K562 (cell line): ENCODE data around the gene PRR23E. TPM values are rescaled to one million over a fixed set of nuclear protein-coding genes. Genes with fewer than 3 reads are reported as not detected.

Experiments used
- ATAC-seq: fragments of 200-7000 bp; cut with Tn5 transposase; 3 replicates; pipeline ENCODE4 v1.9.1; 2020; ENCODE audit warnings: moderate library complexity
- BruUV-seq: library from RNA; stranded (reverse); fragments of 400-500 nt; replicated peaks from 2 replicates; lab custom pipeline; 2021; lab: Mats Ljungman, UMichigan
- CTCF ChIA-PET: fragments of 300-600 bp; formaldehyde crosslinking; extraction: SDS; loops from one replicate; lab custom pipeline; 2021; ENCODE audit warnings: low intra/inter-chr PET ratio; lab: Yijun Ruan, JAX
- POLR2A ChIA-PET: fragments of 300-600, 350-650 bp; sonication (Branson Sonifier 250); formaldehyde crosslinking; extraction: SDS; loops from one replicate; lab custom pipeline; 2021; ENCODE audit warnings: antibody characterized with exemption, inconsistent platforms; lab: Yijun Ruan, JAX
- DNase-seq, 4 experiments: peaks; one replicate each; pipeline versions ENCODE4 v3.0.0 to v3.0.0-alpha.2; 2011 to 2018; ENCODE audit warnings: low spot score in 3 of 4, mixed read lengths in 3 of 4; ENCODE audit errors: extremely low read depth in 1 of 4
- FAIRE-seq: peaks from 2 replicates; lab custom pipeline; 2011; peaks lifted over from hg19 to GRCh38; lab: Jason Lieb, UNC
- H2AFZ ChIP-seq: 2 replicates; pipeline ENCODE4 v1.6.0; 2011; ENCODE audit warnings: low read depth, low read length, control low read depth, inconsistent platforms
- H3K27ac ChIP-seq: fragments of 200-600 bp; 3 replicates; pipeline ENCODE4 v1.8.0; 2011; ENCODE audit warnings: low read depth, mild to moderate bottlenecking, control low read depth, inconsistent platforms, low read length, moderate library complexity, mixed read lengths; ENCODE audit errors: extremely low read depth
- H3K27me3 ChIP-seq, 2 experiments: fragments of 300-600 bp in 1 of 2; 2 replicates in 1 of 2; 3 replicates in 1 of 2; pipeline versions ENCODE4 v1.6.0 to v1.8.0; 2011; ENCODE audit warnings: inconsistent platforms in 2 of 2, low read length in 2 of 2, mild to moderate bottlenecking in 1 of 2, mixed read lengths in 1 of 2, moderate library complexity in 1 of 2; ENCODE audit not compliant: control insufficient read depth in 2 of 2, insufficient read depth in 2 of 2
- H3K36me3 ChIP-seq: fragments of 300-600 bp; 3 replicates; pipeline ENCODE4 v1.8.0; 2011; ENCODE audit warnings: mild to moderate bottlenecking, low read length, inconsistent platforms; ENCODE audit not compliant: control insufficient read depth, insufficient read depth
- H3K4me1 ChIP-seq, 2 experiments: fragments of 200-600 bp in 1 of 2; replicated peaks in 1 of 2; 2 replicates in 1 of 2; 3 replicates in 1 of 2; pipeline versions ENCODE4 v1.5.1 to v1.8.0; 2011; ENCODE audit warnings: inconsistent platforms in 2 of 2, low read length in 2 of 2, mild to moderate bottlenecking in 1 of 2, mixed read lengths in 1 of 2, moderate library complexity in 1 of 2; ENCODE audit not compliant: control insufficient read depth in 2 of 2, insufficient read depth in 2 of 2
- H3K4me2 ChIP-seq: 2 replicates; pipeline ENCODE4 v1.6.1; 2011; ENCODE audit warnings: low read length, control low read depth, inconsistent platforms, mixed read lengths; ENCODE audit not compliant: insufficient read depth
- H3K4me3 ChIP-seq: fragments of 200-600 bp; sonication (generic), shearing (Covaris generic); 2 replicates; pipeline ENCODE4 v1.5.1; 2016; ENCODE audit warnings: control low read depth, inconsistent platforms
- H3K79me2 ChIP-seq: fragments of 200-600 bp; 3 replicates; pipeline ENCODE4 v1.8.0; 2011; ENCODE audit warnings: low read length, inconsistent platforms; ENCODE audit not compliant: control insufficient read depth, insufficient read depth
- H3K9ac ChIP-seq, 2 experiments: 2 replicates each; pipeline versions ENCODE4 v1.6.0 to v1.6.1; 2011; ENCODE audit warnings: low read depth in 2 of 2, low read length in 2 of 2, control low read depth in 1 of 2, inconsistent platforms in 1 of 2, mild to moderate bottlenecking in 1 of 2, mixed read lengths in 1 of 2; ENCODE audit not compliant: insufficient read depth in 1 of 2
- H3K9me1 ChIP-seq: one replicate; pipeline ENCODE4 v1.6.0; 2011; ENCODE audit warnings: inconsistent platforms, mild to moderate bottlenecking, low read length, moderate library complexity; ENCODE audit not compliant: control insufficient read depth, insufficient read depth
- H3K9me3 ChIP-seq: replicated peaks from 2 replicates; pipeline ENCODE4 v1.5.1; 2011; ENCODE audit warnings: low read depth, low read length, inconsistent platforms; ENCODE audit not compliant: control insufficient read depth, insufficient read depth
- H4K20me1 ChIP-seq: replicated peaks from 2 replicates; pipeline ENCODE4 v1.6.1; 2011; ENCODE audit warnings: low read length, inconsistent platforms, mixed read lengths; ENCODE audit not compliant: control insufficient read depth, insufficient read depth
- CBX8 ChIP-seq: fragments of 200-600 bp; sonication (generic); IDR thresholded peaks from 2 replicates; pipeline ENCODE4 v1.6.1; 2012; ENCODE audit warnings: borderline replicate concordance, mixed run types, low read depth, mild to moderate bottlenecking, moderate library complexity, mixed read lengths, low read length, control low read depth, inconsistent platforms; ENCODE audit not compliant: poor library complexity, severe bottlenecking; ENCODE audit errors: extremely low read depth
- ELF2 ChIP-seq: fragments of 250-450 bp; sonication (Bioruptor Pico); IDR thresholded peaks from 2 replicates; pipeline ENCODE4 v1.5.0; 2021; ENCODE audit warnings: mild to moderate bottlenecking
- FIP1L1 ChIP-seq: fragments of 200-400 bp; formaldehyde crosslinking; IDR thresholded peaks from 2 replicates; pipeline ENCODE4 v1.6.1; 2018; ENCODE audit warnings: mild to moderate bottlenecking, low read depth, low read length; ENCODE audit not compliant: poor library complexity, severe bottlenecking
- FOXK2 ChIP-seq, 2 experiments: fragments of 450-650 bp; IDR thresholded peaks in 1 of 2; conservative IDR thresholded peaks in 1 of 2; 2 replicates each; pipeline ENCODE4 v1.6.1; 2016; ENCODE audit warnings: low read depth in 2 of 2, mild to moderate bottlenecking in 1 of 2
- JUND ChIP-seq, 2 experiments: IDR thresholded peaks; 2 replicates in 1 of 2; 3 replicates in 1 of 2; pipeline ENCODE4 v1.6.1; 2011; ENCODE audit warnings: borderline replicate concordance in 2 of 2, low read depth in 2 of 2, low read length in 2 of 2, improper control_type of control experiment in 1 of 2, missing biosample characterization in 1 of 2, missing genetic modification characterization in 1 of 2, missing genetic modification reagents in 1 of 2
- POLR2G ChIP-seq: fragments of 200-400 bp; formaldehyde crosslinking; IDR thresholded peaks from 2 replicates; pipeline ENCODE4 v1.6.1; 2017; ENCODE audit warnings: low read depth, mild to moderate bottlenecking, antibody characterized with exemption, low read length, moderate library complexity
- SP1 ChIP-seq: sonication (generic); formaldehyde crosslinking; IDR thresholded peaks from 2 replicates; pipeline ENCODE4 v1.8.1; 2022; ENCODE audit warnings: mild to moderate bottlenecking, missing genetic modification reagents
- SRSF1 ChIP-seq: fragments of 200-400 bp; formaldehyde crosslinking; IDR thresholded peaks from 2 replicates; pipeline ENCODE4 v1.6.1; 2017; ENCODE audit warnings: mild to moderate bottlenecking, low read depth, low read length, moderate library complexity
- ZNF23 ChIP-seq: fragments of 250-450 bp; sonication (Bioruptor Pico); IDR thresholded peaks from 2 replicates; pipeline ENCODE4 v1.4.0; 2020; ENCODE audit warnings: mild to moderate bottlenecking
- ZNF384 ChIP-seq: IDR thresholded peaks from 2 replicates; pipeline ENCODE4 v1.6.1; 2012; ENCODE audit warnings: low read depth, low read length, improper control_type of control experiment
- WGBS: fragments of 100-300 bp; shearing (Covaris generic); methylation state at CpG from one replicate; pipeline ENCODE4 v1.1.6; 2016; ENCODE audit warnings: low coverage, mixed read lengths; ENCODE audit not compliant: insufficient coverage; ENCODE audit errors: missing lambda C conversion rate; 5-methylcytosine and 5-hydroxymethylcytosine counted together
- in situ Hi-C: fragments of 300-500 bp; cut with MboI; formaldehyde crosslinking; loops from 4 replicates; pipeline ENCODE4 v1.15.0; 2018; ENCODE audit warnings: inconsistent platforms, mixed read lengths
- intact Hi-C: fragments of 100-400 bp; cut with micrococcal nuclease; formaldehyde crosslinking; loops from 2 replicates; pipeline ENCODE4 v1.14.2; 2022
- polyA plus RNA-seq, 8 experiments: library from polyadenylated mRNA; depleted of rRNA in 4 of 8; stranded (reverse) in 5 of 8; unstranded in 3 of 8; fragments of >200 nt; fragmentation: Nextera tagmentation in 2 of 8; fragmentation: Illumina TruSeq in 1 of 8; extraction: Ambion mirVana in 2 of 8; extraction: Trizol in 1 of 8; gene quantifications; 2 replicates each; pipeline versions ENCODE4 v1.2.1 to v1.2.3, GENCODE V29; 2011 to 2014; ENCODE audit warnings: inconsistent platforms in 1 of 8, missing spikeins in 1 of 8
- total RNA-seq, 7 experiments: library from RNA; depleted of rRNA in 6 of 7; stranded (reverse); fragments of >200 nt in 6 of 7; fragmentation: Illumina TruSeq in 2 of 7; extraction: Trizol in 2 of 7; gene quantifications; 2 replicates each; pipeline versions ENCODE4 v1.2.1 to v1.2.3, GENCODE V29; 2011 to 2021; ENCODE audit warnings: low replicate concordance in 1 of 7
- TF ChIP-seq, protein P1 (sequence below), 2 experiments: IDR thresholded peaks in 1 of 2; conservative IDR thresholded peaks in 1 of 2; 2 replicates each; pipeline ENCODE4 v1.6.1; 2016; ENCODE audit warnings: low read depth in 2 of 2, mild to moderate bottlenecking in 1 of 2, missing compliant biosample characterization in 1 of 2, missing genetic modification characterization in 1 of 2, moderate library complexity in 1 of 2
- TF ChIP-seq, protein P2 (sequence below): fragments of 250-450 bp; sonication (Bioruptor Pico); IDR thresholded peaks from 2 replicates; pipeline ENCODE4 v1.4.0; 2020; ENCODE audit warnings: mild to moderate bottlenecking, moderate library complexity, borderline replicate concordance
- TF ChIP-seq, protein P3 (sequence below): sonication (generic); formaldehyde crosslinking; IDR thresholded peaks from 2 replicates; pipeline ENCODE4 v1.8.0; 2022; ENCODE audit warnings: mild to moderate bottlenecking, missing genetic modification reagents, borderline replicate concordance

Gene PRR23E
- total and polyA plus RNA-seq, 9 of the 15 experiments (the other 6 are each of a cell fraction or from before 2014, with no cell fraction given) = not detected

DNA sequence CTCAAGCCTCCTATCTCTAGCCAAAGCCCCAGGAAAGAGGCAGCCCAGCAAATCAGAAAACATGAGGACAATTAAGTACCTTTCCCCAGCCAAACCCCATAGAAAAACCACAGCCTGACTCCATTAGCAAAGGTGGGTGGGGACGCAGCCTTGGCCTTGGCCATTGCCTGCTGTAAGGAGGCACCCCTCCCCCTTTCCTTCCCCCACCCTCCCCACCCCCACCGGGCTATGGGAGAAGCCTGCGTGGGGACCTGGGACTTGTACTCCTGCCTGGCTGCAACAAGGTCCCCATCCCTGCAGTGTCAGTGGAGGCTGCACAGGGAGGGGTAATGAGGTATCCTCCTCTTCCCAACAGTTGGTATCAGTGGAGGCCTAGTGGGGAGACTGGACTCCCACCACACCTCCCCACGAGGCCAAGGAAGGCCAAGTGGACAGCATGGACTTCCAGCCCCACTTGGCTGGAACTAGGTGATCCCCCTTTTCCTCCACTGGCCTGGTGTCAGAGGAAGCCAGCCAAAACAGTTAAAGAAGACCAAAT lies 20.5 kb downstream of the PRR23E start:
- H3K4me3 ChIP-seq = no peak overlapping the region
- H3K27me3 ChIP-seq = peaks cover 3 to 54% of the 10 kb centered on the region in 2 experiments; a peak in 3 of 5 replicates
- H3K9me3 ChIP-seq = no peaks in the 10 kb centered on the region
- H3K9ac ChIP-seq = no peak overlapping the region
- ChIA-PET CTCF (no interaction called here), POLR2A (no interaction called here)
- intact Hi-C loops (no loop called here), in situ Hi-C loops (no loop called here)
- BruUV-seq = no TSS peak
- no peaks in the 10 kb centered on the region for H3K36me3 ChIP-seq
- H3K9me1 ChIP-seq = no peaks in the 10 kb centered on the region
- no peak overlapping the region for H3K27ac ChIP-seq
- FAIRE-seq (no peak), ATAC-seq (no peak), DNase-seq (no peak)
- H3K79me2 ChIP-seq = no peaks in the 10 kb centered on the region
- no peak overlapping the region for H3K4me2 ChIP-seq
- no peaks in the 10 kb centered on the region for H3K4me1 ChIP-seq
- no peak overlapping the region for H2AFZ ChIP-seq
- H4K20me1 ChIP-seq = no peaks in the 10 kb centered on the region
- 8% methylated on average over 2 of the region's 4 CpGs for WGBS
- TF ChIP-seq POLR2G (no peak), JUND (IDR thresholded peaks at IDR 0.05; ENCODE audit: borderline replicate concordance, low read depth, low read length) (no peak), JUND (tag; IDR thresholded peaks at IDR 0.05; ENCODE audit: borderline replicate concordance, low read depth, low read length) (no peak), FOXK2 (conservative IDR thresholded peaks at IDR 0.05 in 1 of 2, IDR thresholded peaks at IDR 0.05 in 1 of 2; ENCODE audit: low read depth in 2 of 2) (no peak), SP1 (no peak), CBX8 (no peak), SRSF1 (no peak), ZNF23 (CRISPR knock-in tag) (no peak), ELF2 (CRISPR knock-in tag) (no peak), FIP1L1 (no peak), ZNF384 (no peak)
- TF ChIP-seq, protein P1, sequence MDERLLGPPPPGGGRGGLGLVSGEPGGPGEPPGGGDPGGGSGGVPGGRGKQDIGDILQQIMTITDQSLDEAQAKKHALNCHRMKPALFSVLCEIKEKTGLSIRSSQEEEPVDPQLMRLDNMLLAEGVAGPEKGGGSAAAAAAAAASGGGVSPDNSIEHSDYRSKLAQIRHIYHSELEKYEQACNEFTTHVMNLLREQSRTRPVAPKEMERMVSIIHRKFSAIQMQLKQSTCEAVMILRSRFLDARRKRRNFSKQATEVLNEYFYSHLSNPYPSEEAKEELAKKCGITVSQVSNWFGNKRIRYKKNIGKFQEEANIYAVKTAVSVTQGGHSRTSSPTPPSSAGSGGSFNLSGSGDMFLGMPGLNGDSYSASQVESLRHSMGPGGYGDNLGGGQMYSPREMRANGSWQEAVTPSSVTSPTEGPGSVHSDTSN (CRISPR knock-in tag; IDR thresholded peaks at IDR 0.05; ENCODE audit: low read depth) = no peak
- TF ChIP-seq, protein P1 (tag; conservative IDR thresholded peaks at IDR 0.05; ENCODE audit: low read depth) = no peak
- TF ChIP-seq, protein P2, sequence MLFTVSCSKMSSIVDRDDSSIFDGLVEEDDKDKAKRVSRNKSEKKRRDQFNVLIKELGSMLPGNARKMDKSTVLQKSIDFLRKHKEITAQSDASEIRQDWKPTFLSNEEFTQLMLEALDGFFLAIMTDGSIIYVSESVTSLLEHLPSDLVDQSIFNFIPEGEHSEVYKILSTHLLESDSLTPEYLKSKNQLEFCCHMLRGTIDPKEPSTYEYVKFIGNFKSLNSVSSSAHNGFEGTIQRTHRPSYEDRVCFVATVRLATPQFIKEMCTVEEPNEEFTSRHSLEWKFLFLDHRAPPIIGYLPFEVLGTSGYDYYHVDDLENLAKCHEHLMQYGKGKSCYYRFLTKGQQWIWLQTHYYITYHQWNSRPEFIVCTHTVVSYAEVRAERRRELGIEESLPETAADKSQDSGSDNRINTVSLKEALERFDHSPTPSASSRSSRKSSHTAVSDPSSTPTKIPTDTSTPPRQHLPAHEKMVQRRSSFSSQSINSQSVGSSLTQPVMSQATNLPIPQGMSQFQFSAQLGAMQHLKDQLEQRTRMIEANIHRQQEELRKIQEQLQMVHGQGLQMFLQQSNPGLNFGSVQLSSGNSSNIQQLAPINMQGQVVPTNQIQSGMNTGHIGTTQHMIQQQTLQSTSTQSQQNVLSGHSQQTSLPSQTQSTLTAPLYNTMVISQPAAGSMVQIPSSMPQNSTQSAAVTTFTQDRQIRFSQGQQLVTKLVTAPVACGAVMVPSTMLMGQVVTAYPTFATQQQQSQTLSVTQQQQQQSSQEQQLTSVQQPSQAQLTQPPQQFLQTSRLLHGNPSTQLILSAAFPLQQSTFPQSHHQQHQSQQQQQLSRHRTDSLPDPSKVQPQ (CRISPR knock-in tag) = no peak
- TF ChIP-seq, protein P3, sequence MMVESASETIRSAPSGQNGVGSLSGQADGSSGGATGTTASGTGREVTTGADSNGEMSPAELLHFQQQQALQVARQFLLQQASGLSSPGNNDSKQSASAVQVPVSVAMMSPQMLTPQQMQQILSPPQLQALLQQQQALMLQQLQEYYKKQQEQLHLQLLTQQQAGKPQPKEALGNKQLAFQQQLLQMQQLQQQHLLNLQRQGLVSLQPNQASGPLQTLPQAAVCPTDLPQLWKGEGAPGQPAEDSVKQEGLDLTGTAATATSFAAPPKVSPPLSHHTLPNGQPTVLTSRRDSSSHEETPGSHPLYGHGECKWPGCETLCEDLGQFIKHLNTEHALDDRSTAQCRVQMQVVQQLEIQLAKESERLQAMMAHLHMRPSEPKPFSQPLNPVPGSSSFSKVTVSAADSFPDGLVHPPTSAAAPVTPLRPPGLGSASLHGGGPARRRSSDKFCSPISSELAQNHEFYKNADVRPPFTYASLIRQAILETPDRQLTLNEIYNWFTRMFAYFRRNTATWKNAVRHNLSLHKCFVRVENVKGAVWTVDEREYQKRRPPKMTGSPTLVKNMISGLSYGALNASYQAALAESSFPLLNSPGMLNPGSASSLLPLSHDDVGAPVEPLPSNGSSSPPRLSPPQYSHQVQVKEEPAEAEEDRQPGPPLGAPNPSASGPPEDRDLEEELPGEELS (CRISPR knock-in tag) = no peak
